Kidney epithelial cell (primary cell): Measurements from ENCODE around the gene SORCS3. TPM values are rescaled to one million over a fixed set of nuclear protein-coding genes. Genes with fewer than 3 reads are reported as not detected.
A peak's percentile ranks its signal among the peaks of the same experiment; 100 is the strongest.

Experiments
- DNase-seq: peaks from one replicate; pipeline ENCODE4 v3.0.0-alpha.2; 2010; ENCODE audit warnings: low read depth
- H3K27me3 ChIP-seq: 2 replicates; pipeline ENCODE4 v1.6.0; 2011; ENCODE audit warnings: low read length; ENCODE audit not compliant: control insufficient read depth, insufficient read depth
- H3K36me3 ChIP-seq: 2 replicates; pipeline ENCODE4 v1.5.1; 2011; ENCODE audit warnings: low read length; ENCODE audit not compliant: control insufficient read depth, insufficient read depth
- H3K4me3 ChIP-seq: 2 replicates; pipeline ENCODE4 v1.5.1; 2011; ENCODE audit warnings: low read depth, mild to moderate bottlenecking, control low read depth, low read length
- total RNA-seq: library from RNA; depleted of rRNA; stranded (reverse); fragments of >200 nt; gene quantifications from 2 replicates; pipeline ENCODE4 v1.2.3, GENCODE V29; 2015
- TF ChIP-seq, protein P1 (sequence below): IDR thresholded peaks from 2 replicates; pipeline ENCODE4 v1.5.1; 2011; ENCODE audit warnings: mild to moderate bottlenecking, moderate library complexity, low read length, control low read depth, inconsistent platforms; ENCODE audit not compliant: insufficient read depth, poor library complexity, severe bottlenecking

Gene SORCS3
- total RNA-seq, 1 donor from 2014 or later: 0.96 TPM

DNA sequence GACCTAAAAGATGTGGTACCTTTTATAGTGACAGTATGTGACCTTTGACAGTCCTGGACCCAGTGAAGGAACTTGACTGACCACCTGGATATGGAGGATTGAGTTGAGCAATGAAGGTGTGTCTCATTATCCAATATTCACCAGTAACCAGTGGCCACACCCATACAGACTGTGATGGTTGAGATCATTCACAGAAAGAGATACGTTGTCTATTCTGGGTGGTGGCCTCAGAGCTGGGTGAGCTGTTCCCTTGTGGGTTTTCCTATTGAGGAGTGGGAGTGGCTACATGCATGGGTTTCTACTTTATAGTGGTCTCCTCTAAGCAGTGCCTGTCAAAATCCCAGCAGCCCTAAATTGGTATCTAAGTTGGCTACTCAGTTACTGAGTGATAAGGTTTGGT lies 507.4 kb downstream of the SORCS3 start:
- Histone ChIP-seq H3K4me3 (no peak overlapping the region), H3K27me3 (no peaks in the 10 kb centered on the region), H3K36me3 (no peaks in the 10 kb centered on the region)
- DNase-seq: no peak
- TF ChIP-seq, protein P1, sequence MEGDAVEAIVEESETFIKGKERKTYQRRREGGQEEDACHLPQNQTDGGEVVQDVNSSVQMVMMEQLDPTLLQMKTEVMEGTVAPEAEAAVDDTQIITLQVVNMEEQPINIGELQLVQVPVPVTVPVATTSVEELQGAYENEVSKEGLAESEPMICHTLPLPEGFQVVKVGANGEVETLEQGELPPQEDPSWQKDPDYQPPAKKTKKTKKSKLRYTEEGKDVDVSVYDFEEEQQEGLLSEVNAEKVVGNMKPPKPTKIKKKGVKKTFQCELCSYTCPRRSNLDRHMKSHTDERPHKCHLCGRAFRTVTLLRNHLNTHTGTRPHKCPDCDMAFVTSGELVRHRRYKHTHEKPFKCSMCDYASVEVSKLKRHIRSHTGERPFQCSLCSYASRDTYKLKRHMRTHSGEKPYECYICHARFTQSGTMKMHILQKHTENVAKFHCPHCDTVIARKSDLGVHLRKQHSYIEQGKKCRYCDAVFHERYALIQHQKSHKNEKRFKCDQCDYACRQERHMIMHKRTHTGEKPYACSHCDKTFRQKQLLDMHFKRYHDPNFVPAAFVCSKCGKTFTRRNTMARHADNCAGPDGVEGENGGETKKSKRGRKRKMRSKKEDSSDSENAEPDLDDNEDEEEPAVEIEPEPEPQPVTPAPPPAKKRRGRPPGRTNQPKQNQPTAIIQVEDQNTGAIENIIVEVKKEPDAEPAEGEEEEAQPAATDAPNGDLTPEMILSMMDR: no peak

DNA sequence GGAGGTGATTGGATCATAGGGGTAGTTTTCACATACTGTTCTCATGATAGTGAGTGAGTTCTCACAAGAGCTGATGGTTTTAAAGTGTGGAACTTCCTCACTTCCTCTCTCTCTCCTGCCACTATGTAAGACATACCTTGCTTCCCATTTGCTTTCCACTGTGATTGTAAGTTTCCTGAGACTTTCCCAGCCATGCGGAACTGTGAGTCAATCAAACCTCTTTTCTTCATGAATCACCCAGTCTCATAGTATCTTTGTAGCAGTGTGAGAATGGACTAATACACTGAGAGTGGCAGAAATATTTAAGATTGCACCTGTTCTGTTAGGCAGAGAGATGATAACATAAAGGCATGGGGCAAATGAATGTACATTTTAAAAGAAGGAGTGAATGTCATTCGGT lies 507.8 kb downstream of the SORCS3 start:
- no peaks in the 10 kb centered on the region for H3K36me3 ChIP-seq
- peak; percentile 82 for DNase-seq
- no peak overlapping the region for H3K4me3 ChIP-seq
- H3K27me3 ChIP-seq: no peaks in the 10 kb centered on the region
- TF ChIP-seq, protein P1: no peak

DNA sequence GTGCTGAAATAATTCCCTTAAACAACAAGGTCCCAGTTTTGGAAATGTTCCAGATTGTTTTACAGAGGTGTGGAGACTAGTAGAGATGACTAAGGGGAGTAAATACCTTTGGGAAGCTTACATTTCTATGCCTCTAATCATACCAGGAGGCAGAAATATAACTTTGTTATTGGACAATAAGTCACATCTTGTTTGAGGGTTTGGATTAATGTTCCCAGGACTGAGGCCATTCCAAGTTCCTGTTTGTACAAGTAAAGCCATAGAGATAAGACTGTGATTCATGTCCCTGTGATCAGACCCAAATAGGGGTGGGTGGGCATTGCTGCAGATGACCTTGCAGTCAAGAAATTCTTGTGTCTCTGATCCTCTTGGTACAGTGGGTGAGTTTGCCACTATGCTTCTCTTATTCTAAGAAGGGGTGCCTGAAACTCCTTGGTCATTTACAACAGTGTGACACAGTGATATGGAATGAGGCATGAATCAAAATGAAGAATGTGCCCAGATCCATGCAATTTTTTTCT lies 508.3 kb downstream of the SORCS3 start:
- peak; percentile 69 for DNase-seq
- TF ChIP-seq, protein P1: no peak
- no peak overlapping the region for H3K4me3 ChIP-seq
- H3K27me3 ChIP-seq: no peaks in the 10 kb centered on the region
- H3K36me3 ChIP-seq: no peaks in the 10 kb centered on the region

DNA sequence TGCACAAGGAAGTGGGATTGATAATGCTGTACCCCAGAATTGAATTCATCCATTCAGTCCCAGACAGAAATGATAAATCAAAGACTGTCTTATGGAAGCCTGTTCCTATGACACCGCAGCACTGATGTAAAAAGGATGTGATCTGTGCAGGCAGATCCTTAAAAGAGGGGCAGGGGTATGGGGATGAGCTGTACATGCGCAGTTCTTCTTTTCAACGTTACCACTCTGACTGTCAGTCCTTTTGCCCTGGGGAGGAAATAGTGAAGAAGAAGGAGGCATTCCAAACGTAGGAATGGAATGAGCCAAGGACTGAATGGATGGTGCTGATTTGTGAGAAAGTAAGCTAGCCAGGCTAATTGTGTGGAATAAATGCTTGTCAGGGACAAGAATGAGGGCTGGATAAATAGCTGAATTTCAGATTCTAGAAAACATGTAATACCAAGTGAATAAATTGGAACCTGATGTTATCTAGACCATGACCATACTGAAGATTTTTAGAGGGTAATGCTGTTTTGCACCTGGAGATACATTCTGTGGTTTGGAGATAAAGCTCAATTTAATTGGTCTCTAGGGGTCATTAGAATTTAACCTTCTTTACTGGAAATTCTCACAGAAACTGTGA lies 509.3 kb downstream of the SORCS3 start:
- no peaks in the 10 kb centered on the region for H3K27me3 ChIP-seq
- no peak for DNase-seq
- H3K4me3 ChIP-seq: no peak overlapping the region
- TF ChIP-seq, protein P1: no peak
- no peaks in the 10 kb centered on the region for H3K36me3 ChIP-seq

DNA sequence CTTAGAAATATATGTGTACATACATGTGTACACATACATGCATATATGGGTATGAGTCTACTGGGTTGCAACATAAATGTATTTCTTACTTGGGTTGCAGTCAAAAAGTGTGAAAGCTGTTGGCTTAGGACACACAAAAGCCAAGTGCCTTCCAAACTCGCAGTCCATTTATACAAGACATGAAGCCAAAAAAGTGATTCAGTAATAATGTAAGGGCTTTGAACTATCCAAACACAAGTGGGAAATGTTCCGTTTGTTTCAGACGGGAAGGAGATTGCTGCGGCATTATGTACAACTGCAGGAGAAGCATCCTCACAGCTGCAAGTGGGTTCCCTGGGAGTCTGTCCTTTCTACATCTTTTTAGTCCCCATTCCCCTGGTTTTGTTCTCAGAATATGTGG lies 513.6 kb downstream of the SORCS3 start:
- TF ChIP-seq, protein P1: no peak
- no peak for DNase-seq
- Histone ChIP-seq H3K27me3 (no peaks in the 10 kb centered on the region), H3K4me3 (no peak overlapping the region), H3K36me3 (no peaks in the 10 kb centered on the region)

DNA sequence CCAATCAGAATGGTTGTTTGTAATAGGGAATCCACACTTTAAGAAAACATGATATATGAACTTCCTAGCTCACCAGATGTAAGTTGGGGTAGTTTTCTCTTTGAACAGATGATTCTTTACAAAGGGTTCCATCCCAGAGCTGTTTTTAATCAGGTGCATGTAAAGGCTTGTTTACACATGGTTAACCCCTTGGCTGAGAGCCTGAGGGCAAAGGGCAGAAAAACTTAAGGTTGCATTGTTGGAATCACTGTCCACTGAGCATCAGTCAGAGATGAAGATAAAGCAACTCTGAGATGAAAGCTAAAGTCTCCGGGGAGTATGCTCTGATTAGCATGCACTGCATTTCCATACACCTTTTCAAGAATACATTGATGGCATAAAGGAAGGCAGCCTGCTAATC lies 518.2 kb downstream of the SORCS3 start:
- TF ChIP-seq, protein P1: no peak
- no peak for DNase-seq
- H3K4me3 ChIP-seq: no peak overlapping the region
- H3K27me3 ChIP-seq: no peaks in the 10 kb centered on the region
- no peaks in the 10 kb centered on the region for H3K36me3 ChIP-seq
